GM10847 (cell line): ENCODE results near the gene TBC1D8.

Source experiments
- POLR2A ChIP-seq: IDR thresholded peaks from 2 replicates; pipeline ENCODE4 v1.6.1; 2011; ENCODE audit not compliant: insufficient read length; ENCODE audit errors: extremely low read depth

The TBC1D8 gene

DNA sequence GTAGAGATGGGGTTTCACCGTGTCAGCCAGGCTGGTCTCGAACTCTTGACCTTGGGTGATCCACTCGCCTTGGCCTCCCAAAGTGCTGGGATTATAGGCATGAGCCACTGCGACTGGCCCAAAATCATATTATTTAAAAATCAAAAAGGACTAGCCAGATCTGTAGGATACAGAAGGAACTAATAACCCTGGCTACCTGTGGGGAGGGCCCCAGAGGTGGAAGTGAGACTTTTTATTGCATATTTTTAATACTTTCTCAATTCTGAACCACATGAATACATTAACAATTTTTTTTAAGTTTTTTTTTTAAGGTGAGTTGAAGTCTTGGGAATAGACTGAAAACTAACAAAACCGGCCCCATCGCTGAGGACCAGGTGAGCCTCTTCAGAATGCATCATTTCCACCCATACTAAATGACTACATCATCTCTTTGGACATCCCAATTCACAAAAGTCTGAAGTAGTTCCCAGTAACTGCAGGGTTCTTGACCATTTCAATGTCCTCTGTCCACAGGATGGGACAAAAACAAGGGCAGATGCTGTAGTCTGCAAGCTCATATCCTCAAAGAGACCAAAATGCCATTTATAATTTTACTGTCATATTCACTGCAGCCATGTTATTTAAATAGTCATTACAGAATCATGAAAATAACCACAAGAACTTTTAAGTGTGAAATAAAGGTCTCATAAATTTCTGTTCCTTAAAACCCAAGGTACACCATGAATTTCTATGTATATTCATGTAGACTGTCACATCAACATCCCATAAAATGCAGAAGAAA lies 127.7 kb downstream of the TBC1D8 start:
- TF ChIP-seq POLR2A, result no peak

DNA sequence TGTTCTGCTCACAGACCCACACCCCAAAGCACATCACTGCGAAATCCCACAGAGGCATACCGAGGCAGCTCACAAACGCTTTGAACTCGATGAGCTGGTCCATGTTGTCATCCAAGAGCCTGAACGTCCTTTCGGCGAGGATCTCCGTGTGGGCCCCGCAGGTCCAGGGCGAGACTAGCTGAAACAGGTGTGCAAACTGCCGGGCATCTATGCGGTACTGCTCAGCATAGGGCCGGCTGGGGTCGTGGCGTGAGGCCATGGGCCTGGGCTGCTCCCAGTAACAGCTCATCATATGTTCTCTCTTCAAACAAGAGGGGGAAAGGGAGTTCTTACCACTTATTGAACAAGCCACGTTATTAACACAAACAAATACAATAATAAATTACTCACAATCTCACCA lies 129.0 kb downstream of the TBC1D8 start:
- no peak for TF ChIP-seq POLR2A

DNA sequence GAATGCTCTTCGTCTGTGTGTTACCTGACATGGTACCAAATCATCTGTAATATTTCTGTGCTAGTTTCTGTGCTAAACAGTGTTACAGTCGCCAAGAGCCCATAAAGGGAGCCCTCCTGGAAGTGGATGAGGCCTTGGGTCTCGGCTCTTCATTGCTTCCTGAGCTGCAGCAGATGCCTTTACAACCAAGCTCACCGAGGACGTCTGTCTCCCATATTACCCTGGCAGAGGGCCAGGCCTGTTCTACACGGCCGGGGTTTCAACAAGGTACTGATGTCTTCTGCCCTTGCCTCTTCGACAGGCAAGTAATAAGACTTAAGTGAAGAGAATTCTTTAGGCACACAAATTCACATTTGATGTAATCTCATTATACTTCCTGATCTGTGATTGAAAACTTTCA lies 132.2 kb downstream of the TBC1D8 start:
- TF ChIP-seq POLR2A, result no peak

DNA sequence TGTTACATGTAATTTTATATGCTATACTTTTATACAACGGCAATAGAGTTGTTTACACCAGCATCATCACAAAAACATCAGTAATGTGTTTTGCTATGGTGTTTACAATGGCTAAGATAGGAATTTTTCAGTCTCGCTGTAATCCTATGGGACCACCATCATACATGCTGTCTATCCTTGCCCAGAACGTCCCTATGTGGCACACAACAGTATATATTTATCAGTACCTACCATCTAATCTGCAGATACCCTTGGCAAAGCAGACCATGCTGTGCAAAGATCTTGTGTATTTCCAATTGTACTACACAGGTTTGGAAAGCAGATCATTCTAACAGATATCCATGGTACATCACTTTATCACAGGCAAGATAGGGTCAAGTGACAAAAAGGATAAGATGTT lies 133.8 kb downstream of the TBC1D8 start:
- TF ChIP-seq POLR2A, result no peak

DNA sequence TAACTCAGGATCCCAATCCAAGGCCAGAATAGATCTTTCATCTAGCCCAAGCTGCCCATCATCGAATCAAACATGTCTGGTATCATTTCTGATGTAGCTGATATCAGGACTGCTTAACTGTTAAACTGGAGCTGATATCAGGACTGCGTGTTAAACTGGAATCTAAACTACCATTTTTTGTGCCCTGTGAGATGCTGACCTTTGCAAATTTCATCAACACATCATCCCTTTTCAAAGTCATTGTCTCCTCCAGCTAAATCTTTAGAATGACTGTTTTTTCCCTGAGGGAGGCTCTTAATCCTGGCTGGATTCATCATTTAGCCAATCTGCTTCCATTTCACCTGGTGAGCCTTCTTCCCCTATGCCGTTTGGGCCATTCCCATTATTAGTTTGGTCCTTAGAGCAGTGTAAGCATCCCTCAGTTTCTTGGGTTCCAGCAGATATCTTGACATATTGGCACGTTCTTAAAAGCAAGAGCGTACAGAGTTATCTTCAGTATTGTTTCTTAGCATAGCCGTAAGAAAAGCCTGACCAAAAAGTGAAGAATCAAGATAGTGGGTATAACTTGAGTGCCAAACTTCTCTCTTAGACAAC lies 136.8 kb downstream of the TBC1D8 start:
- no peak for TF ChIP-seq POLR2A

DNA sequence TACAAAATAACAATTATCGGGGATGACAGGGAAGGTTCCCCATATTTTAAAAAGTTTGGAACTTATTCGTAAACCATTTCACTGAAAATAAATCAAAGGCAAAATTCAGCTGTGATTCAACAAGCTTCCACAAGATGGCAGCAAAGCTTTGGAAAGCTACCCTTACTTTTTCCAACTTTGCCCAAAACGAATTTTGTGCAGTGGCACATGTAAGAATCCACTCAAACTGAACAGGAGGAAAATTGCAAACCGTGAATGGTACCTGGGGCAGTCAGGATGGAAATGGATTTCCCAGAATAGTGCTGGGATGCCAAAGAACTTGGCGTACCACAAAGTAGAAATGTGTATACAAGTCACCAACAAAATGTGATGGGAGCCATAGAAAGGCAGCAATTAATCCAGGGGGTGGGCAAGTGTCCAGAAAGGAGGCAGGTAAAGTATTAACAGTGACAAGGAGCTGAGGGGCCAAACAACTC lies 138.4 kb downstream of the TBC1D8 start:
- no peak for TF ChIP-seq POLR2A

DNA sequence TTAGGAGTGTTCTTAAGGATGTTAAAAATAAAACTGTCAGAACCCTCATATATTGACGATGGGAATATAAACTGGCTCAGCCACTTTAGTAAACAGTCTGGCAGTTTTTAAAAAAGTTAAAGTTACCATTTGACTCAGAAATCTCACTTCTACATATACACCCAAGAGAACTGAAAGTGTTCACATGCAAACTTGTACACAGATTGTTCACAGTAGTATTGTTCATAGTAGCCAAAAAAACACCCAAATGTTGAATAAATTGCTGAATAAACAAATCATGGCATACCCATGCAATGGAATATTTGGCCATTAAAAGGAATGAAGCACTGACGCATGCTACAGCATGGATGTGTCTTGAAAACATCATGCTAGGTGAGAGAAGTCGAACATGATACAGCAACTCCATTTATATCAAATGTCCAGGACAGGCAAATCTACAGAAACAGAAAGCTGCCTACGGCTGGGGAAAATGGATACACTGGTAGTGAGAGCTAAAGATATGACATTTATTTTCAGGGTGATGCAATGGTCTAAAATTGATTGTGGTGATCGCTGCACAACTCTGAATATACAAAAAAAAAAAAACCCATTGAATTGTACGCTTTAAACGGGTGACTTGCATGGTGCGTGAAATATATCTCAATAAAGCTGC lies 139.0 kb downstream of the TBC1D8 start:
- no peak for TF ChIP-seq POLR2A

DNA sequence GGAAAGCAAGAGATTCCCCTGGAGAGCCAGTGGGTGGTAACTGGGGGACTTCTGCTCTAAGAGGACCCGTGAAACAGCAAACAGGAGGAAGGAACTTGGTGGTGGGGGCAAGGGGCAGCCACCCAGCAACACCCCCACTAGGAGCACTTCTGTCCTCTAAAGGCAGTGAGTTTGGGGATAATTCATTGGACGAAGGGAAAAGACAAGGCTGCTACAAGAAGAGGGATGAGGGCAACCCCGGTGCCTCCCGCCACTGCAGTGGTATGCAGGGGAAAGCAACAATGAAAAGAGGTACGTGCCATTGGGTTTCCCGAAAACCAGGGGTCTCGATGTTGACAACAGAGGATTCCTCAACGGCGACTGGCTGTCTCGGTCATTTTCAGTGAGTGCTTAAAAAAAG lies 140.0 kb downstream of the TBC1D8 start:
- TF ChIP-seq POLR2A, result no peak

DNA sequence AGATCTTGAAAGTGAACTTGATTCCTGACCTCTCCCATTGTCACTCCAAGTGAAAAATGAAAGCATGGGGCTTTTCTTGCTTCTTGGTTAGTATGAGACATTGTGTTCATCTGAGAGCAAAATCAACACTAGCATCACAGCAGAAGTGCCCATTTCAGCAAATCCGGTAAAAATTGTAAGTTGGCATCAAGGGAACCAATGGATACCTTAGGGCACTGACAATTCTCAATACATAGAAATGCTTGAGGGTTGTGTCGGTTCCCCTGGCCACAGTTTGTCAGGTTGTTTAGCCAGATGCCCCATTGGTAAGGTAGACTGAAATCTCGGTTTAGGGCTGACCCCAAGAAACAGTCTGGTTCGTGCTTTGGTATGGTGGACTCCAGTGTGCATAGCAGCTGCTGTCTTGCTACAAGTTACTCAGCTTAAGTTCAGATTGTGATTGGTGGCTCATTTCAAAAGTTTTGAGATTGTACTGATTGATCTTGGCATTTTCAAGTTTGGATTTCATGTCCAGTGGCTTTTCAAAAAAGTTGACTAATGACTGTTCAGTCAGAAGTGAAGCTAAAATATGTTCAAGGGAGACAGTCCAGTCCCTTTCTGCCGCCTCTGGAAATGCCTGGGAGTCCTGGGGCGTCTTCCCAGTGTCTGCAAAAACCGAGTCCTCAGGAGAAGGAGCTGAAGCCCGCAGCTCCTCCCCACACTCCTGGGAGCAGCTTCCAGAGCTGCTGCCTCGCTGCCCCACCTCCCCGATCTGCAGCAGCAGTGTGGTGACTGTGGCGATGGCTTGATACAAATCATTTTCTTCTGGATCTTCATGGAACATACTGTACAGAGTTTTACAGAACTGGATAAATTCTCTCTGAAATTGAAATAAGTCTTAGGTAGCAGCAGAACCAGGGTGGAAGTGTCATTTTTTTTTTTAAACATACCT lies 143.5 kb downstream of the TBC1D8 start:
- TF ChIP-seq POLR2A, result no peak

DNA sequence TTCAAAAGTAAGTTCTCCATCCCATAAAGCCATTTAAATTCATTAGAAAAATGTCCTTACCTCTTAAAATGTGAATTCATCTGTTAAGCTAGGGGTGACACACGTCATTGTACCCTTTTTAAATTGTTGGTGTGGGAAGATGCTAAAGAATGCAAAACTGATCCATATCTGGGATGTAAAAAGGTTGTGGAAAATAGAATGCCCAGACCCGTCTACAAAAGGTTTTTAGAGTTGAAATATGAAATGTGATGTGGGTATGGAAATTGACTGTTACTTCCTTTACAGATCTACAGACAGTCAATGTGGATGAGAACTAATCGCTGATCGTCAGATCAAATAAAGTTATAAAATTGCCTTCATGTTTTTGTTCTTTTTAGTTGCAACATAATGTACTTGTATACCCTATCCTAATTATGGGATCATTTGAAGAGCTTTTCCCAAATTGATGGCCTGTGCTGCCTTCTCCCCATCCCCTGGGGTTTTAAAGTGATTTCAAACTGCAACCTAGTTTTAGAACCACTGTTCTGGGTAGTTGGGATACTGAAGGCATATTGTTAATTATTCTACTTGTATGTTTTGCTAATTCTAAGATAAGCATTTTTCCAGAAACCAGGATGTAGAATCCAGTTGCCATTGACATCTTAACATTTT lies 145.0 kb downstream of the TBC1D8 start:
- TF ChIP-seq POLR2A, result no peak

DNA sequence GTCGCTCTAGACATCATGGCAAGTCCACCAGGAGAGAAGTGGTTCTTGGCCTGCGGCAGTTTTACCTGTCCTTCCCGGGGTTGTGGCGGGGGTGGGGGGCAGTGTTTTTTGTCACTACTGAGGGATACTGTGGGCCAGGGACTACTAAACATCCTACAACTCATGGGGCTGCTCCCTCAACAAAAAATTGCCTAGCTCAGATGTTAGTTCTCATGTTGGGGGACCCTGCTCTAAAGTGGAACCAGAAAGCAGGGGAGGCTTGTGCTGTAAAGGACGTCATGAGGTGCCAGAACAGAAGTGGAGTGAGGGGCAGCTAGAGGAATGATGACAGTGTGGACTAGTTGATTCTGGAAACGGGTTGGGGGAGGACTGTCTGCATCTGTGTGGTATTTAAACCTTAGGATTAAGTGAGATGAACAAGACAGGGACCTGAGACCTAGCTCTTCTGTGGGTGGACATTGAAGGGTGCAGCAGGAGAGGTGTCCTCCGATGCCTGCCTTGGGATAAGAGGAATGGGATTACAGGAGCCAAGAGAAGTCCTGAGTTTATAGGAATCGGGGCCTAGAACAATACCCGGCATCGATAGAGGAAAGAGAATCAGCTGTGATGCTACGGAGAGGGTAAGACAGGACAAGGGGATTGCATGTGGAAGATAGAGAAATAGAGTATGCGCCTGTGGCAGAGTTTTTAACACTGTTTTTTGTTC lies 146.4 kb downstream of the TBC1D8 start:
- no peak for TF ChIP-seq POLR2A

DNA sequence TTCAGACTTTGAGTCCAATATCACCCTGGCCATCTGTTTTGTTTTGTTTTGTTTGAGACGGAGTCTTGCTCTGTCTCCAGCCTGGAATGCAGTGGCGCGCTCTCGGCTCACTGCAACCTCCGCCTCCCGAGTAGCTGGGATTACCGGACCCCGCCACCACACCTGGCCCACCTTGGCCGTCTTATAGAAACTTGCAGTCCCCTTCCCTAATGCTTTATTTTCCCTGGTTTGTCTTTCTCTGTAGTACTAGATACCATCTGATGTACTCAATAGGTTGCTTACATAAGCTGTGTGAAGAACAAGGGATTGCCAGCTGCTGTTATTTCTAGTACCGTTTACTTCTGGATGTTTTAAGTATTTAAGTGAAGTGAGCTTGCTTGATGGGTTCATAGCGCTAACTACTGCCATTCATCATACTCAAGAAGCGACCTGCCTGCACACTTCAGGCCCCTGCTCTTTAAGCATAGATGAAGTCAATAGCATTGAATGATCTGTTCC lies 147.9 kb downstream of the TBC1D8 start:
- no peak for TF ChIP-seq POLR2A

DNA sequence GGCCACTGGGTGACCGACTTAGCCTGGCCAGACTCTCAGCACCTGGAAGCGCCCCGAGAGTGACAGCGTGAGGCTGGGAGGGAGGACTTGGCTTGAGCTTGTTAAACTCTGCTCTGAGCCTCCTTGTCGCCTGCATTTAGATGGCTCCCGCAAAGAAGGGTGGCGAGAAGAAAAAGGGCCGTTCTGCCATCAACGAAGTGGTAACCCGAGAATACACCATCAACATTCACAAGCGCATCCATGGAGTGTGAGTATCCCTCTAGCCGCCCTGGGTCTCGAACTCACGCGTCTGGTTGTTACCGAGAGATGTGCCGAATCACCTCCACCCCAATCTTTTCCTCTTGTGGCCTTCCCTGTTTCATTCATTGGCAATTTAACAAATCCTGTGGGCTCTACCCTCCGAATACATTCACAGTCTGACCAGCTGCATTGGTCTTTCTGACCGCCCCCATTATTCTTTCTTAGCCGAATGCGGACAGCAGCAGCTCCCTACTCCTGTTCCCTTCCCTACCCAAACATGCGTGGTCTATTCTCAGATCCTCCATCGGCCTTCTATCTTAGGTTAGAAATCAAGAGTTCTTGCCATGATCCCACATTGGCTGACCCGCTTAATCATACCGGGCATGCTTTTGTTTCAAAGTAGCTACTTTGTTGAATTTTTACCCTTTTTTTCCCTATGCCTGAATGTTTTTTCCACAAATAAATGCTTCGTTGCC lies 148.5 kb downstream of the TBC1D8 start:
- no peak for TF ChIP-seq POLR2A

DNA sequence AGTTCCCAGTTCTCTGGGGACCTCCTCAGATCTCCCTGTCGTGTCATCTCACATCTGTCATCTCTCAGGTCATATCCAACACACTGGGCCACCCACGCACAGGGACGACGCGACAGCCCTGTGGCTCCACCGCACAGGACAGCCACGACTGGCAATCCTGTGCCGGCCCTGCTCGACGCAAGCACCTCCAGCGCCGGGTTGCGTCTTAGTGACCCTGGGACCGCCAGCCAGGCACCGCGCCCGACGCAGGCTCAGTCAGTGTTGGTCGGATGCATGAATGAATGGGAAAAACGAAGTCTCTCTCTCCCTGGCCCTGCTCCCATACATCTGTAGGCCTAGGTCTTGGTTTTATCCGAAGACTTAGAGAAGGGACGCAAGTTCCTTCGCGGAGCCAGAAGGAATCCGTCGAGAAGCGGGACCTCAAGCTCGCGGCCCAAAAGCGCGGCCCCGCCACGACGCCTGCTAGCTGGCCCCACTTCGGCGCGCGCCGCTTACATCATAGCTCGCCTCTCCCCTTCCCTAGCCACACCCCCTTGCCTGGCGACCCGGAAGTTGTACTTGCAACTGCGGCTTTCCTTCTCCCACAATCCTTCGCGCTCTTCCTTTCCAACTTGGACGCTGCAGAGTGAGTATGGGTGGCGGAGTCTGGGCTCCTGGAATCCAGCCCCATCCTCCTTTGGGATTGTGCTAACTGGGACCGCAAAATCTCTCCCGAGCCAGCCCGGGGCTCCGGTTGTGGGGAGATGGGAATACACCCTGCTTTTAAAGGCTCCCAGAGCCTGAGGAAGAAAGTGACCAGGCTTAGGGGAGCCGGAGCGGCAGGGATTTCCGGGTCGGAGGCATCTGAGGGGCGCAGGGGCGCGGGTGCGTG lies 149.3 kb downstream of the TBC1D8 start, which contains the start of gene RPL31:
Gene RPL31 (plus strand): TSS at position 599 of the 871 bp plus-strand sequence. CDS start 413 bp downstream, outside the sequence.
- peak; percentile 95 for TF ChIP-seq POLR2A
